Frontal cortex (tissue), 4 donors: ENCODE measurements around the gene TSC2. TPM values are rescaled to one million over a fixed set of nuclear protein-coding genes. Genes with fewer than 3 reads are reported as not detected.
"Not testable (repeated sequence)": the region's sequence is repeated elsewhere in the genome, so short reads cannot be mapped to it uniquely, and the experiment has no call there.

Experiments used
- DNase-seq, 2 donors: peaks; one replicate each; pipeline ENCODE4 v3.0.0; 2012; ENCODE audit warnings: low spot score in 2 of 2
- FAIRE-seq: peaks from 2 replicates; lab custom pipeline; 2012; peaks lifted over from hg19 to GRCh38; lab: Jason Lieb, UNC
- total RNA-seq: library from RNA; depleted of rRNA; stranded (reverse); fragments of >200 nt; gene quantifications from one replicate; pipeline ENCODE4 v1.2.3, GENCODE V29; 2014
- donor health status: control.
- donor health status: control.
- donor health status: control.

Gene TSC2
- total RNA-seq, 1 donor from 2014 or later, result 39.5 TPM

- DNase-seq (no peak), FAIRE-seq (no peak)
Measured at GRCh38 chr16:2009164-2009711, 38.5 kb upstream of the TSC2 start.

- peak; percentile 99 to 100 for DNase-seq
- FAIRE-seq, result no peak
Measured at GRCh38 chr16:2009791-2010510, 37.8 kb upstream of the TSC2 start, which contains the start of gene ZNF598. Gene ZNF598 (minus strand): TSS chr16:2009821.

GRCh38 chr16:2011726-2012125 is 36.1 kb upstream of the TSC2 start:
- not testable (repeated sequence) for FAIRE-seq, DNase-seq

GRCh38 chr16:2013527-2013926 is 34.3 kb upstream of the TSC2 start:
- FAIRE-seq, result no peak
- DNase-seq, result no peak

- DNase-seq, result no peak
- no peak for FAIRE-seq
Measured at GRCh38 chr16:2015117-2015946, 32.5 kb upstream of the TSC2 start.

- DNase-seq (no peak), FAIRE-seq (no peak)
Measured at GRCh38 chr16:2015947-2016208, 31.9 kb upstream of the TSC2 start.

GRCh38 chr16:2016407-2016922 is 31.3 kb upstream of the TSC2 start:
- no peak for DNase-seq
- no peak for FAIRE-seq

GRCh38 chr16:2019518-2019920 is 28.3 kb upstream of the TSC2 start, which contains the start of gene NPW:
Gene NPW (plus strand): TSS chr16:2019785.
- FAIRE-seq, result no peak
- no peak for DNase-seq

- DNase-seq, result no peak
- FAIRE-seq, result no peak
Measured at GRCh38 chr16:2019921-2020831, 27.6 kb upstream of the TSC2 start.

- no peak for FAIRE-seq
- DNase-seq, result no peak
Measured at GRCh38 chr16:2022723-2023091, 25.1 kb upstream of the TSC2 start.

GRCh38 chr16:2023092-2024031 is 24.4 kb upstream of the TSC2 start:
- DNase-seq (peak; percentile 97 to 99), FAIRE-seq (no peak)

- no peak for DNase-seq
- no peak for FAIRE-seq
Measured at GRCh38 chr16:2024032-2024420, 23.8 kb upstream of the TSC2 start.

GRCh38 chr16:2025251-2025650 is 22.5 kb upstream of the TSC2 start:
- no peak for FAIRE-seq
- no peak for DNase-seq

- no peak for DNase-seq
- FAIRE-seq, result no peak
Measured at GRCh38 chr16:2025878-2026460, 21.8 kb upstream of the TSC2 start.

- DNase-seq (peak; percentile 82 to 86), FAIRE-seq (no peak)
Measured at GRCh38 chr16:2026461-2027023, 21.2 kb upstream of the TSC2 start, which contains the start of gene NHERF2. Gene NHERF2 (plus strand): TSS chr16:2026902. CDS start chr16:2027006, 104 bp downstream.

GRCh38 chr16:2027024-2028010 is 20.5 kb upstream of the TSC2 start:
- peak in 1 of 2 donors; percentile 52 for DNase-seq
- no peak for FAIRE-seq

GRCh38 chr16:2028146-2028545 is 19.6 kb upstream of the TSC2 start:
- FAIRE-seq, result no peak
- no peak for DNase-seq
